Skin epidermis (tissue), 12 donors: ENCODE results near the gene BNC1.

ENCODE experiments used
- H3K27ac ChIP-seq, 21 experiments: fragments of 200-600 bp; sonication (generic) in 11 of 21; one replicate each; pipeline ENCODE4 v1.5.0; 2020; ENCODE audit warnings: mild to moderate bottlenecking in 3 of 21, inconsistent platforms in 2 of 21, moderate library complexity in 2 of 21
- H3K4me3 ChIP-seq, 7 experiments: fragments of 200-600 bp; sonication (generic) in 2 of 7; one replicate each; pipeline ENCODE4 v1.5.0; 2020; ENCODE audit warnings: inconsistent platforms in 2 of 7, mild to moderate bottlenecking in 2 of 7, moderate library complexity in 1 of 7

Gene BNC1, protein sequence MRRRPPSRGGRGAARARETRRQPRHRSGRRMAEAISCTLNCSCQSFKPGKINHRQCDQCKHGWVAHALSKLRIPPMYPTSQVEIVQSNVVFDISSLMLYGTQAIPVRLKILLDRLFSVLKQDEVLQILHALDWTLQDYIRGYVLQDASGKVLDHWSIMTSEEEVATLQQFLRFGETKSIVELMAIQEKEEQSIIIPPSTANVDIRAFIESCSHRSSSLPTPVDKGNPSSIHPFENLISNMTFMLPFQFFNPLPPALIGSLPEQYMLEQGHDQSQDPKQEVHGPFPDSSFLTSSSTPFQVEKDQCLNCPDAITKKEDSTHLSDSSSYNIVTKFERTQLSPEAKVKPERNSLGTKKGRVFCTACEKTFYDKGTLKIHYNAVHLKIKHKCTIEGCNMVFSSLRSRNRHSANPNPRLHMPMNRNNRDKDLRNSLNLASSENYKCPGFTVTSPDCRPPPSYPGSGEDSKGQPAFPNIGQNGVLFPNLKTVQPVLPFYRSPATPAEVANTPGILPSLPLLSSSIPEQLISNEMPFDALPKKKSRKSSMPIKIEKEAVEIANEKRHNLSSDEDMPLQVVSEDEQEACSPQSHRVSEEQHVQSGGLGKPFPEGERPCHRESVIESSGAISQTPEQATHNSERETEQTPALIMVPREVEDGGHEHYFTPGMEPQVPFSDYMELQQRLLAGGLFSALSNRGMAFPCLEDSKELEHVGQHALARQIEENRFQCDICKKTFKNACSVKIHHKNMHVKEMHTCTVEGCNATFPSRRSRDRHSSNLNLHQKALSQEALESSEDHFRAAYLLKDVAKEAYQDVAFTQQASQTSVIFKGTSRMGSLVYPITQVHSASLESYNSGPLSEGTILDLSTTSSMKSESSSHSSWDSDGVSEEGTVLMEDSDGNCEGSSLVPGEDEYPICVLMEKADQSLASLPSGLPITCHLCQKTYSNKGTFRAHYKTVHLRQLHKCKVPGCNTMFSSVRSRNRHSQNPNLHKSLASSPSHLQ

DNA sequence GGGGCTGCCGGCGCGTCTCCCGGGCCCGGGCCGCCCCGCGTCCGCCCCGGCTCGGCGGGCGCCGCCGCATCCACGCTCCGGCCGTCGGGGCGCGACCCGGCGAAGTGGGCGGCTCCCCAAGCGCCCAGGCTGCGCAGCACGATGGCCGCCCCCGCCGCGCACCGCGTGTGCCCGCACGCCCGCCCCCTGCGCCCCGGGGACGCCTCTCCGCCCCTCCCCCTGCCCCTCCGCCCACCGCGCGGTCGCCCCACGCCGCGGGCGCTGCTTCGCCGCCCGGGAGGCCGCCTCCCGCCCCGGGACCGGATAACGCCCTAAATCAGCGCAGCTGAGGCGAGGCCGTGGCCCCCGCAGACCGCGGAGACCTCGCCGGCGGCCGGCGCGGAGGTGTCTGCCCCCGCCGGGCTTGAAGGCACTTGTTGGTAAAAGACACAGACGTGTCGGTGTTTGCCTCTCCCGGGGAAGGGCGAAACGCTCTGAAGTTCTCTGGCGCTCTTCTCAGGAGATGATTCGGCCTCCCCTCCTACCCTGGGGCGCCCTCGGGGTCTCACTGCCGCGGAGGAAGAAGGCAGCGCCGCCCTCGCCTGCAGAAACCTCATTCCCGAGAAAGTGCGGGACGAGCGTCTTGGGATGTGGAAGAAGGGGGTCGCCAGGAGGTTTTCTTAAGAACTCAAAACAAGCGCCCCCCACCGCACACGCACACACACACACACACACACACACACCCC, at the start of gene BNC1:
Gene BNC1 (minus strand): TSS at position 106 of the 725 bp plus-strand sequence. CDS start 36 bp downstream, at position 70.
- Histone ChIP-seq H3K27ac (peak within 1 kb of the TSS; percentile 46 to 87 (median 74)), H3K4me3 (peak within 1 kb of the TSS; percentile 23 to 60 (median 44))

DNA sequence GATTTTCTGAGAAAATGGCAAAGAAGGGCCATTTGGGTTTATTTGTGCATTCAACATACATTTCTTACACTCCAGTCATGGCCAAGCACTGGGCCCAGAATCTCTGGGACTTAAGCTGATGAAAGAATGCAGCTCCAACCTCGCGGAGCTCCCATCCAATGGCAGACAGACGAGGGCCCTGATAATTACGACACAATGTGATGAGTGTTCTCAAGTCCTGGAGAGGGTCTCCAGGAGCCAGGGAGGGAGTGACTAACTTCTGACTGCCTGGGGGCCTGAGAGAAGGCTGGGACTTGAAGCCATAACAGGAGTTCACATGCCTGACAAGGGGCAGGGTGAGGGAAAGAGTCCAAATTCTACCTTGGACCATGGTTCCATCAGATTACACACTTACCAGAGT, 42.6 kb upstream of the BNC1 start:
- Histone ChIP-seq H3K27ac (no peak overlapping the region), H3K4me3 (no peak overlapping the region)

DNA sequence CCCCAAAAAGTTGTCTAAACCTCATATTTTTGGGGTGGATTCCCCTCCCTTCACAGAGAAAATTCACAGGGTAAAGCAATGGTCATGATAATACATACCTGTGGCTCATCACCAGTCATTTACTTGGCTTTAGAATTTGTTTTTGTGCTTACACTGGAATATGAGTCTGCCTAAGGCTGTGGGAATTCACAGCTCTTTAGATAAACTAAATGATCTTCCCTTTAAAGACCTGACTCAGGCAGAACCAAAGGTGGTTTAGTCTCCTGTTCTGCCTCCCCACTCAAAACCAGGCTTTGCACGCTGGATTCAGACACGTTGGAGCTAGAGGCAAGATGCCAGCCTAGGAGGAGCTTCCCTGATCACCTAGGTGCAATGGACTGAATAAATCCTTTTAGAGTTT, 40.3 kb upstream of the BNC1 start:
- no peak overlapping the region for H3K4me3 ChIP-seq
- H3K27ac ChIP-seq, result no peak overlapping the region

DNA sequence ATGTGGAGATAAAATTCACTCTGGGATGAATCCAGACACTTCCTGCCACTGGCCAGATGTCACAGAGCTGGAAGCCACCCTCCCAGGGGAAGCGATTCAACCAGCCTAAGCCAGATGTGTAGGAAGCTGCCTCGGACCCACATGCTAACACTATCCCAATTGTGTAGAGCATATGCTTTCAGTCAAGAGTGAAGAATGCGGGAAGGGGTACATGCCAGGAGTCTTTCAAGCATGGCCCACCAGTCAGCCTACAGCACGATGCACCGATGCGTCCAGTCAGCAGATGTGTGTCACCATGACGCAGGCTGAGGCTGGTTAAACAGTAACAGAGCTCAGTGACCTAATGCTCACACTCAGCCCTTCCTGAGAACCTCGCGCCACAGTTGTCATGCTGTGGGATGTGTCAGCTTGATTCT, 38.8 kb upstream of the BNC1 start:
- Histone ChIP-seq H3K4me3 (no peak overlapping the region), H3K27ac (peak overlapping the region in 2 of 21 experiments; percentile 25 to 60)

DNA sequence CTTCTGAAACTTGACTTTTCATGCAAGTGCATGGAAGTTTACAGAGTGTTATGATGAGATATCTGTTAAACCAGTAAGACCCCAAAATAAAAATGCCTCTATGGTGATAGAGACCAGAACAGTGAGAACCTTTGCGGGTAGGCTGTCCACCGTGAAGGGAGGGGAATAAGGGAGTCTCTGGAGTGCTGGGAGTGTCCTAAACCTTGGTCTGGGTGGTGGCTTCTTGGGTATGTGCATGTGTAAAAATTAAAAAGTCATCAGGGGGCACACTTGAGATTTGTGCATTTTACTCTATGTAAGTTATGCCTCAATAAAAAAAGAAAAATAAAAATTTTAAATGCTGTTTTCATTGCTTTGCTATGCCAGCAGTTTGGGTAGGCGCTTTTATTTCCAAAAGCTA, 38.2 kb upstream of the BNC1 start:
- peak overlapping the region in 3 of 21 experiments; percentile 2 to 60 (median 42) for H3K27ac ChIP-seq
- H3K4me3 ChIP-seq, result no peak overlapping the region

DNA sequence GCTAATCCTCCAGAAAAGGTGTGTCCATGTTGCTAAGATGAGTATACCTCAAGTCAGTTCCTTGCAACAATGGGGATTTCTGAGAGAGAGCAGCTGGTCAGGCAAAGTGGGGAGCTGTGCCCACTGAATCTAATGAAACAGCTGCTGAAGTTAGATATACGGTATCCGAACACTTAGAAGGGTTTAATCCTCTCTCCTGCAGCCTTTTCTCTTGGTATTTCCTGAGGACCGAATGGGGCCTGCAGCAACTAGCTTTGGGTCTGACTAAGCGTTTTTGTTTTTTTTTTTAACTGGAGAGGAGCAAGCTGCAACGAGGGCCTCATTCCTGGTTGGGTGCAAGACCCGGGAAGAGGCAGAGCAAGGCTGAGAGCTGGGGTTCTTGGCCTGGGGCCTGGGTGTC, 37.6 kb upstream of the BNC1 start:
- Histone ChIP-seq H3K27ac (peak overlapping the region in 6 of 21 experiments; percentile 6 to 75 (median 59)), H3K4me3 (no peak overlapping the region)

DNA sequence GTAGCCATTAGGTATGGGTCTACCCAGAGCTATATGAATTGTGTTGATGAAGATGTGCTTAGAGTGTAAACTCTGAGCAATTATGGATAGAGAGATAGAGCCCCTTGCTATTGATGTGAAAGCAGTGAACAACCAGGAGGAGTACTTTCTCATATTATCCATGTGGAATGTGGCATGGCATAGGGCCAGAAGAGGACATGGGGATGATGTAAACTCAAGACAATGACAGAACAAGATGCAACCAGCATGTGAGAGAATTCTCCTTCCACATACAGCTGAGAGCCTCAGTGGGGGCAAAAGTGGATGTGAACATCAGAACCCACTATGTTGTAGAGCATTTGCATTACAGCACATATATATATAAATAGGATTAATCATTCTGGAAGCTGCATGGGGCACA, 36.4 kb upstream of the BNC1 start:
- H3K27ac ChIP-seq, result no peak overlapping the region
- no peak overlapping the region for H3K4me3 ChIP-seq

DNA sequence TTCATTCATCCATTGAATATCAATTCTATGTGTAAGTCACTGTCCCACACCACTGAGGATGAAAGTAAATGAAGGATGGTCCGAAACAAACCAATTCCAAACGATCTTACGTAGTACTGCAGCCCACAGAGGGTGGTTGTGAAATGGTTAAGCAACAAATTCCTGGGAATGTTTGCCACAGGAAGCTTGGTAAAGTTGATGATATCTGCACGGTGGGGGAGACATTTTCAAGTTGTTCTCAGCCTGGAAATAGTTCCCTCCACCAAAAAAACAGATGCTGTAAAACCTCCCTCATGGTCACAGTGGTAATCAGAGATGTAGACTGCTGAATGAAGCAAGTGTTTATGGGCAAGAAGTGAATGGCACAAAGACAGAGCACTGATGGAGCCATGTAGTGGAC, 35.9 kb upstream of the BNC1 start:
- no peak overlapping the region for H3K27ac ChIP-seq
- no peak overlapping the region for H3K4me3 ChIP-seq

DNA sequence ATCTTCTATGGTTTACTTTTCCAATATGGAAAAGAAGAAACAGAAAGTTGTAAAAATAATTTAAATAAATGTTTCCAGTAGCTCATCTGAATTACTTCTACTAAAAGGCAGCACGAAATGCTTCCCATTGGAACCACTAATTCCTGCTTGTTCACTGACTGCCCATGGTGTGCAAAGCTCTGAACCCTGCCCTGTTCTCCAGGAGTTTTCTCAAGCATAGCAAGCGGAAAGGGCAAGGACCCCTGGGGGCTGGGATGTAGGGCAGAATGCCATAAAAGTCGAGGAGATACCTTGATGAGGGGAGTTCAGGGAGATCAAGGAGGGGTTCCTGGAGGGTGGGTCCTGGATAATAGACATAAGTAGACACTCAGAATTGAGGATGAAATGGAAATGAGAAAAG, 35.3 kb upstream of the BNC1 start:
- H3K4me3 ChIP-seq, result no peak overlapping the region
- H3K27ac ChIP-seq, result no peak overlapping the region

DNA sequence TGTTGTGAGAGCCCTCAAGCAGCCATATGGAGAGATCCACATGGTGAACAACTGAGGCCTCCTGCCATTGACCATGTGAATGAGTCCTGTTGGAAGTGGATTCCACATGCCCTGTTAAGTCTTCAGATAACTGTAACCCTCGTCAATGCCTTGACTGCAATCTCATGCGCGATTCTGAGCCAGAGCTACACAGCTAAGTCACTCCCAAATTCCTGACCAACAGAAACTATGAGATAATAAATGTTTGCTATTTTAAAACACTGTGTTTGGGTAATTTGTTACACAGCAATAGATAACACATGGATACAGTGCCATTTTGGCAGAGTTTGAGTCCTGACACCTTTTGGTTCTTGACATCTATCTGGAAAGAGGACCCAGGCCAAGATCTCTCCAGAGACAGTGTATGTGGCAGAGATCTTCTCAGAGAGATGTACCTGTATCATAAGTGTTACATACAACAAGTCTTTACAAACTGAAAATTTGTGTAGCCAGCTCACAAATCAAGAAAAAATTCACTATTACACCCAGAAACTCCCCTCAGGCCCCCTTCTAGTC, 34.5 kb upstream of the BNC1 start:
- no peak overlapping the region for H3K27ac ChIP-seq
- no peak overlapping the region for H3K4me3 ChIP-seq

DNA sequence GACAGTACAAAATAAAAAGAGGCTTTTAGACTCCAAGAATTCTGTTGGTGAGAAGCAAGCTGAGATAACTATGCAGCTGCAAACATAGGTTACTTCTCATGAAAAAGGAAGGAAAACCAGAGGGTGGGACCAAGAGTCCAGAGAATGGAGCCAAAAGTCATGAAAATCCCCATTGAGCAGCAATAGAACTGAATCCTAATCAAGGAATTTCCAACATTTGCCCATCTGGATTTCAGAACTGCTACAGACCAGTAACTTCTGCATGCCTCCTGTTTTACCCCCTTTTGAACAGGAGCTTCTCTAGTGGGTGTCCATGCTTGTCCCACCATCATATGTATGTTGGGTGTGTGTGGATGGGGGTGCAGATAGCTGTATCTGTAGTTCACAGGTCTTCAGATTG, 33.6 kb upstream of the BNC1 start:
- no peak overlapping the region for H3K27ac ChIP-seq

DNA sequence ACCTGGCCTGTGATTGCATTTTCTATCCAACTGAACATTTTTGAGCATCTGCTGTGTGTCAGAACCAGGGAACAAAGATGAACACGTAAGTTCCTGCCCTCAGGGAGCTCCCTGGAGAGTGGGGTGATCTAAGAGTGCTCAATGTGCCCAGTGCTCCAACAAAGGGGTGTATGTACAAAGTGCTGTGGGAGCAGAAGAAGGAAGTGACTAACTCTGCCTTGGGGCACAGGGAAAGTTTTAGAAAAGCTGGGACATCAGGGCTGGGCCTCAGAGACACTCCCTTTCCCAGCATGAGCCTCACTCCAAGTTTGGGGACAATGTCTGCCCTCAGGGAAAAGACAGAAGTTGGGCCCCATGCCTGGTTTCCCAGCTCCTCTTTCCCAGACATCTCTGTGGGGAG, 27.6 kb upstream of the BNC1 start:
- H3K27ac ChIP-seq, result no peak overlapping the region
- no peak overlapping the region for H3K4me3 ChIP-seq

More for the DNA sequence above, 33.6 kb upstream of the BNC1 start:
- no peak overlapping the region for H3K4me3 ChIP-seq

DNA sequence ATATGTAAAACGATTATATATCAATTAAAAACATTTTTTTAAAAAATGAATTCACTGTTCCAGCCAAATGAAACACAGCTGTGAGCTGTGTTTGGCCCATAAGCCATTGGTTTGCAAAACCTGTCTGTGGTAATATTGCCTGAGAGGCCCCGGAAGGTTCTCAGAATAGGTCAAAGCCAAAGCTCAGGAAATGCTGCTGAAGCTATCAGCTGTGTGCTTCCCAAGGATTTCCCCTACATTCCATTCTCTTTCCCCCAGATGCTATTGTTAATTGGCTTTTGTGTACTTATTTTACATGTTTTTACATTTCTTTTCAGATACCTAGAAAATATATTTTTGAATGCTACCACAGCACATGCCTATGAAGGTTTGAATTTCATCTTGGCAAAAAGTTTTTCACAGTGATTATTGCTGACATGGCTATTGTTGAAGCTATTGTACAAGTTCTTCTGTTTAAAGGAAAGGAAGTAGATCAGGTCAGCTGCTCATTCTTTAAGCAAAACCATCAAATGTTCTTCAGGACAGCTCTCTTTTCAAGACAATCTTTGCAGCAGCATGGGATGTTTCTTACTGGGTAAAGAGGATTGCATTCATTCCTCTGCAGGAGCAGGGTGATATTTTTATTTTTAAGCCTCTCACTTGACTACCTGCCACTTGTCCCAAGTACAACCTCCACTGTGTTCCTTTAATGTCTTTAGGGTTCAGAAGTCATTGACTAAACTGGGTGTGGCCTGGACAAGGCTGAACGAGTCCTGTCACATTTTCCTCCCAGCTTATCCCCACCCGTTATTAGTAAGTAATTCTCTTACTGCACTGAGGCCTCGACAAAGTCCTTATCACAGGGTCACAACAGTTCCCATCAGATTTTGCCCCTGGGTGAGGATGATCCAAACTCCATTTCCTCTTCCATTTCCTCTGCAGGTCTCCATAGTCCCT, 26.3 kb upstream of the BNC1 start:
- H3K4me3 ChIP-seq, result no peak overlapping the region

DNA sequence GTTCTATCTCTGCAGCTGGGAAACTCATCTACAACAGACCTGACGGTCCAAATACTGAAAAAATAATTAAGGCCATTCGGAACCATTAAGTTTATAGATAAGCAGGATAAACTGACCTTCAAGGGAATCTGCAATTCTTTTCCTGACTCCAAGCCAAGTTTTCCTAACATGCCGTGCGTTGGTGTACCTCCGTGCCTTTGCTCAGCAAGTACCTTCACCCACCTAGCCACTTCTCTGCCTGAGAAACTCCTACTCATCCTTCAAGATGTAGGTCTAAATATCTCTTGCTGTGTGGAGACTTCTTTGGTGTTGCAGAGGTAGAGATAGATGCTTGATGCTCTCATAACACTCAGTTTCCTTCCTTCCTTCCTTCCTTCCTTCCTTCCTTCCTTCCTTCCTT, 24.2 kb upstream of the BNC1 start:
- Histone ChIP-seq H3K27ac (no peak overlapping the region), H3K4me3 (no peak overlapping the region)

More for the DNA sequence above, 26.3 kb upstream of the BNC1 start:
- H3K27ac ChIP-seq, result peak overlapping the region in 1 of 21 experiments; percentile 11

DNA sequence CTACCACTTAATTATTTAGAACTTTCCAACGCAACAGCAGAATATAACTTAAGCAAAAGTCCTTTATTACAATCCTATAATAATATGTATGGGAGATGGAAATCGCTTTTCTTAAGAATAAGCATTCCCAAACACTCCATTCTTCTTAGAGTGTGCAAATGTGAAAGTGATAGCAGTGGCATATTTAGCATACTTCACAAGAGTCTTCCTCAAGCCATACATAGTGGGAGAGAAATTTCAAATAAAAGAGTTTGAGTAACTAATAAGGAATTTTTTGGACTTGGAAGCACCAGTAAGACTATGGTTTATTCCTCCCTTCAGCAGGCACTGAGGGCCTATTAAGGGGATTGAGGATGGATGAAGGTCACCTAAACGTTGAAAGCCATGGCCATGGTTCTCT, 22.1 kb upstream of the BNC1 start:
- no peak overlapping the region for H3K4me3 ChIP-seq
- H3K27ac ChIP-seq, result no peak overlapping the region

DNA sequence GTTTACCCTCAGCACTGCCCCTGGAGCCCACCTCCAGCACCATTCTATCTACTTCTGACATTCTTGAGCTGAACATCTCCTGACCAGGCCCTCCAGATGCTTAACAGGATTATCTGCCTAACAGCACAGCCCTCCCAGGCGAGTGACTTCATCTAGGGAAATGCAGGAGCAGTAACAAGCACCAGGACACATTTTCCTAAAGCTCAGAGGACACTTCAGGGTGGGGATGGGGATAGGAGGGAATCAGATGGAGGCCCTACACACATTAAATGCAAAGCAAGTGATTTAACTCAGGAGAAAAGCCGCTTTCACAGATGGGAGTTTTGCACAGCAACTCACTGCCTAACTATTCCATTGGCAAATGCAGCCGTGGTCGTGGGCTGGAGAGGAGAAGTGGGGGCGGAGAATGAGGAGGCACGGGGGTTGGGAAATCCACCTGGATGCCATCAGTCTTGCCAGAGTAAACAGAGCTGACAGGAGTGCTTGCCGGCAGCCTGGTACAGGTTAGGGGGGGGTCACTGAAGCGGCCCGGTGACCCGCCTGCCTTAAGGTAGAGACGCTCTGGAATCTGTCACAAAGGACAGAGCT, 21.3 kb upstream of the BNC1 start:
- Histone ChIP-seq H3K4me3 (no peak overlapping the region), H3K27ac (peak overlapping the region in 4 of 21 experiments; percentile 26 to 68 (median 50))

DNA sequence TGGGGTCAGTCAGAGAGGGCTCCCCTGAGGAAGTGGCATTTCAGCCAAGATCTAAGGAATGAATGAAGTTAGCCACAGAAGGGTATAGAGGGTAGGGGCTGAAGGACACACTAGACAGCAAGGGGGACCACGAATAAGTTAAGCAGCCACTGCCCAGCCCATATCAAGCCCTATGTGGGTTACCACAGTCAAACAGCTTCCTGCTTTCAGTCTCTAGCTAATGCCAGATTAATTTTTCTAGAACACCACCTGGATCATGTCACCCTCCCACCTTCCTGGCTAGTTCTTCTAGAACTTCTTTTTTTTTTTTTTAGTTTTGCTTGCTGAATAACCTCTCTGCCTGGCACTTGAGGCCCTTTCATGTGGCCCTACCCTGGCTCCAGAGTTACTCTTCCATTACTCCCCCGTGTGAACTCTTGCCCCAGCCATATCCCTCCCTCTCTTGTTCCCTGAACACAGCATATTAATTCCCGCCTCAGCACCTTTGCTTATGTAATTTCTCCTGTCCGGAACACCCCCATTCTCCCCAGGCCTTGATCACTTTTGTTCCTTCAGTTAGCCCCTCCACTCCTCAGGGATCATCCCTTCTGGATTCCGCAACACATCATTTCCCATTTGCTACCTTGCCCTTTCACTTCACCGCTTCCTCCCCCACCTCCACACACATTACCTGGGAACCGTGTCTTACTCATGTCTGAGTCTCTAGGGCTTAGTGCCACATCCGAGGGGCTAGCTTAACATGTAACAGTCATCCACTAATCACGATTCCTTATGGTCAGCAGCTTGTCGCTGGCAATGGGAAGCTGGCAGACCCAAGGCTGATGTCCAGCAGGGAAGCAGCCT, 20.6 kb upstream of the BNC1 start:
- Histone ChIP-seq H3K27ac (peak overlapping the region in 4 of 21 experiments; percentile 10 to 68 (median 50)), H3K4me3 (no peak overlapping the region)
